HG02970 (cell line): ENCODE data around the gene ATF6.
A peak's percentile ranks its signal among the peaks of the same experiment; 100 is the strongest.
"Not testable (repeated sequence)": the region's sequence is repeated elsewhere in the genome, so short reads cannot be mapped to it uniquely, and the experiment has no call there.

Experiments used
- ATAC-seq: cut with Tn5 transposase; IDR thresholded peaks from one replicate; pipeline ENCODE4 v1.9.1; 2021; ENCODE audit warnings: mild to moderate bottlenecking, moderate library complexity, moderate number of reproducible peaks; ENCODE audit not compliant: unreplicated experiment, low FRiP score

ATF6 gene, protein sequence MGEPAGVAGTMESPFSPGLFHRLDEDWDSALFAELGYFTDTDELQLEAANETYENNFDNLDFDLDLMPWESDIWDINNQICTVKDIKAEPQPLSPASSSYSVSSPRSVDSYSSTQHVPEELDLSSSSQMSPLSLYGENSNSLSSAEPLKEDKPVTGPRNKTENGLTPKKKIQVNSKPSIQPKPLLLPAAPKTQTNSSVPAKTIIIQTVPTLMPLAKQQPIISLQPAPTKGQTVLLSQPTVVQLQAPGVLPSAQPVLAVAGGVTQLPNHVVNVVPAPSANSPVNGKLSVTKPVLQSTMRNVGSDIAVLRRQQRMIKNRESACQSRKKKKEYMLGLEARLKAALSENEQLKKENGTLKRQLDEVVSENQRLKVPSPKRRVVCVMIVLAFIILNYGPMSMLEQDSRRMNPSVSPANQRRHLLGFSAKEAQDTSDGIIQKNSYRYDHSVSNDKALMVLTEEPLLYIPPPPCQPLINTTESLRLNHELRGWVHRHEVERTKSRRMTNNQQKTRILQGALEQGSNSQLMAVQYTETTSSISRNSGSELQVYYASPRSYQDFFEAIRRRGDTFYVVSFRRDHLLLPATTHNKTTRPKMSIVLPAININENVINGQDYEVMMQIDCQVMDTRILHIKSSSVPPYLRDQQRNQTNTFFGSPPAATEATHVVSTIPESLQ

GRCh38 chr1:161766102-161766981 lies at the start of gene ATF6:
Gene ATF6 (plus strand): TSS chr1:161766320. CDS start chr1:161766361, 41 bp downstream.
- peak; percentile 62 for ATAC-seq

- ATAC-seq: no peak
Observed at GRCh38 chr1:161718559-161719324, 47.4 kb upstream of the ATF6 start.

DNA sequence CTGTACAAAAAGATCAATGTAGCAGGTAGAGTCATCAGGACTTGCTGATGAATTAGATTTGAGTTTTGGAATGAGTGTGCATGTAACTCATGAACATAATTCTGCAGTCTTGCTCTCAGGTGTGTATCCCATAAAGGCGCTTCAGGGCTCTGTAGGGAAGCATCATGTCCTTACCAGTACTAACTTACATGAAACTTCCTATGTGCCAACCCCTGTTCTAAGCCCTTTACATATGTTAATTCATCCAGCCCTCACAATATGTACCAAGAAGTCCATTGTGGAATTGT lies 46.9 kb upstream of the ATF6 start:
- ATAC-seq: no peak

GRCh38 chr1:161720422-161720821 lies 45.7 kb upstream of the ATF6 start:
- ATAC-seq: no peak

GRCh38 chr1:161720956-161721737 lies 45.0 kb upstream of the ATF6 start, which contains the start of gene FCRLB:
Gene FCRLB (plus strand): TSS chr1:161721544. CDS start chr1:161722673, 1,129 bp downstream.
- ATAC-seq: no peak

DNA sequence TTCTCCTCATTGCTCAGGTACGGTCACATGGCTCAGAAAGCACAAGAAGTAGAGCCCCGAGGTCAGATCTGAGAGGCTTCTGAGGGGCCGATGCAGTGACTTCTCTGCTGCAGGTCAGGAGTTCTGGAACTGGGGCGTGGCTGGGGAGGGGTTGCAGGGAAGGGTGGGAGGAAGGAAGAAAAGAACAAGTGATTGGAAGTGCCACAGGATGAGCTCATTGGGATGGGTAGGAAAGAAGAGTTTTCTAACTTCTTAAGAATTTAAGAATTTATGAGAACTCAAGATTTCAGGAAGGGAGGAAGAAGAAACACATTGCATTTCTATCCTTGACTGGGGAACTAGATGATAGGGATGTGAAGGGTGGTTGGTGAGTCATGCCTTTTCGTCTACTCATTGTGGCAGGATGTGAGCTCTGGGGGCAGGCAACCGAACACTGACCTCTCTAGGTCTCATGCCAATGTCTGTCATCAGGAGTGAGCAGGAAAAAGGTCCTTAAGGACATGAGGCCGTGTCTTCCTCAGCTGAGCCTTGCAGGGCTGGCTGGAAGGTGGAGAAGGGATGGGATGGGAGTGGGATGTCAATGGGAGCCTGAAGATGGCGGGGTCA lies 44.3 kb upstream of the ATF6 start:
- ATAC-seq: no peak

- no peak for ATAC-seq
Observed at GRCh38 chr1:161722406-161722805, 43.7 kb upstream of the ATF6 start.

DNA sequence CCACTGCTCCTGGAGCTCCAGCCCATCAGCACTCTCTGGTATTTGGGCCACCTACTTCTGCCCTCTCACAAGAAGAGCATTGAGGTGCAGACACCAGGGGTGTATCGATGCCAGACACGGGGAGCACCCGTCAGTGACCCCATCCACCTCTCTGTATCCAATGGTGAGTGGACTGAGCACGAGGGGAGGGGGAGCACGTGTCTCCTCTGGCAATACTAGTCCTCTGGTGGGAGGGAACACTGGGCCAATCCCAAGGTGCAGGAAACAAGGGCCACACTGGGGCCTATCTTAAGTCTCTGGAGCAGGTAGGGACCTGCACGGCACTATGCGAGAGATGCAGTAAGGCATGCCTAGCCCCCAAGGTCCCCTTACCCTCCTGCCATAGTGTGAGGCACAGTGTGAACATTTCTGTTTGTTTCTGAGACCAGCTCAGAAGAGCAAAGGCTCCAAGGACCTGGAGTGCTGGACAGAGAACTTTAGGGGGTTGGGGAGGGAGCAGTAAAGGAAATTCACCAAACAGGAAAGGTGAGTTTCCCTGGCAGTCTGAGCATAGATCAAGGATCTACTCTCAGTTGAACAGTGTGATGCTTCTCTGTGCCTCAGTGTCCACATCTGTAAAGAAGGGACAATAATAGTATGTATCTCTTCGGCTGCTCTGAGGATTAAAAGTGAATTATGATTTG lies 42.5 kb upstream of the ATF6 start:
- ATAC-seq: no peak

- not testable (repeated sequence) for ATAC-seq
Observed at GRCh38 chr1:161725258-161725907, 40.7 kb upstream of the ATF6 start.

GRCh38 chr1:161725908-161726472 lies 40.1 kb upstream of the ATF6 start:
- ATAC-seq: no peak

DNA sequence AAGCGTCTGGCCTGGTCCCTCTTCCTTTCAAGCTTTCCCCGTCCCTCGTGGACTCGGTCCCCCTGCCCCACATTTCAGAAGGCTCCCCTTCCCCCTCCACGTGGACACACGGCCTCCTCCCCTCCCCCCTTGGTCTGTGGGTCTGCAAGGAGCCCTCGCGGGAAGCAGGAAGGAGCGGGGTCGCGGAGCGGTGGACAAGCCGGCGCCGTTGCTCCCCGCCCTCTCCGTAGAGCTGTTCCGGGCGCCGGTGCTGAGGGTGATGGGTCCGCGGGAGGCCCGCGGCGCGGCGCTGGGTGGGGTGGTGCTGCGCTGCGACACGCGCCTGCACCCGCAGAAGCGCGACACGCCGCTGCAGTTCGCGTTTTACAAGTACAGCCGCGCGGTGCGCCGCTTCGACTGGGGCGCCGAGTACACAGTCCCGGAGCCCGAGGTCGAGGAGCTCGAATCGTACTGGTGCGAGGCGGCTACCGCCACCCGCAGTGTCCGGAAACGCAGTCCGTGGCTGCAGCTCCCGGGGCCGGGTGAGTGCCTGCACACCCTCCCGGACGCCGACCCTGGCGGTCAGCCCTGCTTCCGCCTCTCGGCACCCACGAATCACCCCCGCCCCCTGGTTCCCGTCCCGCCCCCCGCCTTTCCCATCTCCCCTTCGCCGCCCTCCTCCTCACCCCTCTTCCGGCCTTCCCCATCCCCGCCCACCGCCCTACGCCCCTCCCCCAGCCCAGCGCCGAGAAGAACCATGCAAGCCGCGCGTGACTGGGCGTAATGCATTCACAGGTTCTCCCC lies 39.5 kb upstream of the ATF6 start:
- peak; percentile 55 for ATAC-seq

DNA sequence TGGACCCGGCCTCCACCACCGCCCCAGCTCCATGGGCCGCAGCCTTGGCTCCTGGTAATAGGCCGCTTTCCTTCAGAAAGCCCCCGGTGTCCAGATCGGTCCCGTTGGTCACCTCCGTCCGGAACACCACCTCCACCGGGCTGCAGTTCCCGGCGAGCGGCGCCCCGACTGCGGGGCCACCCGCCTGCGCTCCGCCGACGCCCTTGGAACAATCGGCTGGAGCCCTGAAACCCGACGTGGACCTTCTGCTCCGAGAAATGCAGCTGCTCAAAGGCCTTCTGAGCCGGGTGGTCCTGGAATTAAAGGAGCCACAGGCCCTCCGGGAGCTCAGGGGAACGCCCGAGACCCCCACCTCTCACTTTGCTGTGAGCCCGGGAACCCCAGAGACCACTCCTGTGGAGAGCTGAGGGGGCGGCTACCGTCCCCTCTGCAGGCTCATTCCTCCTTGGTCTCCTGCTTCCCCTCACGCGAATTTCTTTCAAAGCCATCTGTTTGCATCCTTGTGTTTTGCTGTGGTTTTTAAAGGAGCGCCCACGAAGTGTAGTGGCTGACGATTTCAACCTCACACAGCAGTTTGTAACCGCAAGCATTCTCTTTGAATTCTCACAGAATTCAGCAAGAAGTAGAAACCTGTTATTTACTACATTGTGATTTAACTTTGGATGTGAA lies 38.7 kb upstream of the ATF6 start:
- ATAC-seq: peak; percentile 19

DNA sequence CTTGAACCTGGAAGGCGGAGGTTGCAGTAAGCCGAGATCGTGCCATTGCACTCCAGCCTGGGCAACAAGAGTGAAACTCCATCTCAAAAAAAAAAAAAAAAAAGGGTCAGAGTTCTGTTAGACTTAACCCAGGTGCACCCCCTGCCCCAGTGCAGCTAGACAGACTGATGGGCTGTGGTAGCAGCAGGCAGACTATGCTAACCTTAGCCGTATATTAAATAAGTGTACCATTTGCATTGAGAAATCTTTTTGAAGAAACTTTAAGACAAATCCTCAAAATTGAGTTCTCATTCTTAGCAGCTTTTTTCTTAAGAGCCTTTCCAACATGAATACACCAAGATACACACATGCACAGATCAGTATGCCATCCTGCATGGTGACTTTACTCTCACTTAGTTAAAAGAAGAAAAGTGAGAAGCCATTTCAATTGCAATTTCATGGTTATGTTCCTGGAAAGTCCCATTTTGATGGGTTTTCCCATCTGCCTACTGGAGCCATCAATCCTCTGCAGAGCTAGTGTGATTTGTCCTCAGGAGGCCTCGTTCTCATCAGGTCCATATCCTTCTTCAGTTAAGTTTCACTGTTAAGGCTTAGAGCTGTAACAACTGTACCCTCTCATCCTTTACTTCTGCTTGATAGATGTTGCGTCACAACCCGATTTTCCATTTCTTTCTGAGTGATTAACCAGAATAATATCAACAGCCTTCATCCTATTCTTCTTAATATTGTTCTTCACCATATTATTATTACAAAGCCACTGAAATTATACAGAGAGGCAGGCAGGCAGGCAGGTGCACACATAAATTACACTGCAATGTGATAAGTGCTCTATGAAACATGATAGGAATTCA lies 37.5 kb upstream of the ATF6 start:
- no peak for ATAC-seq

DNA sequence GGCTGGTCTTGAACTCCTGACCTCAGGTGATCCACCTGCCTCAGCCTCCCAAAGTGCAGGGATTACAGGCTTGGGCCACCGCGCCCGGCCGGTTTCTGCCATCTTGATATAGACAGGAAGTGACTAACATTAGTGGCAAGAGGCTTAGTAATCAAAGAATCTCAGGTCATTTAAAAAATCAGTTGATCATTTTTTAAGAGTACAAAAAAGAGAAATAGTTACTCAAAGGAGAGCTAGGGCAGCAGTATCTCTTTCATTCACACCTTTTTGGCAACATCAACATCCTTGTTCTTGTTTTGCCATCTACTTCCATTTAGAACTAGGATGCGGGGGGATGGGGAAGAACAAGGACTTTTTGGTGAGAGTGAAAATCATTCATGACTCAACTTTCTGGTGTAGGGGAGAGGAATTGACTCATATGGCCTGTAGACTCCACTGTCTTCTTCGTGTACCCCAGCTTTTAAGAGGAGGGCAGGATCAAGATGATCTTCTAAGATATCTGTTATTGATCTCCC lies 36.0 kb upstream of the ATF6 start:
- no peak for ATAC-seq

- no peak for ATAC-seq
Observed at GRCh38 chr1:161731241-161731640, 34.9 kb upstream of the ATF6 start.
